Ureter (tissue), 1 donor: ENCODE results near the gene PDCD11. TPM values are rescaled to one million over a fixed set of nuclear protein-coding genes. Genes with fewer than 3 reads are reported as not detected.
"Not testable (repeated sequence)": the region's sequence is repeated elsewhere in the genome, so short reads cannot be mapped to it uniquely, and the experiment has no call there.

Source experiments
- DNase-seq: peaks from one replicate; pipeline ENCODE4 v3.0.0-alpha.2; 2020; ENCODE audit warnings: low spot score
- total RNA-seq: library from RNA; stranded (reverse); gene quantifications from one replicate; pipeline ENCODE4 v1.2.4, GENCODE V29; 2023
- donor health status: DM: yes; HTN: yes; CAD: no.

Gene PDCD11
- 47.2 TPM for total RNA-seq

GRCh38 chr10:103396067-103396788 lies at the start of gene PDCD11, which contains the start of gene ATP5MK:
Gene PDCD11, plus strand, starts transcription at chr10:103396626. Its CDS starts 1,801 bp downstream, at chr10:103398427.
Gene ATP5MK, minus strand, starts transcription at chr10:103396475. Its CDS starts 4,018 bp downstream, at chr10:103392457.
- peak; percentile 97 for DNase-seq

DNA sequence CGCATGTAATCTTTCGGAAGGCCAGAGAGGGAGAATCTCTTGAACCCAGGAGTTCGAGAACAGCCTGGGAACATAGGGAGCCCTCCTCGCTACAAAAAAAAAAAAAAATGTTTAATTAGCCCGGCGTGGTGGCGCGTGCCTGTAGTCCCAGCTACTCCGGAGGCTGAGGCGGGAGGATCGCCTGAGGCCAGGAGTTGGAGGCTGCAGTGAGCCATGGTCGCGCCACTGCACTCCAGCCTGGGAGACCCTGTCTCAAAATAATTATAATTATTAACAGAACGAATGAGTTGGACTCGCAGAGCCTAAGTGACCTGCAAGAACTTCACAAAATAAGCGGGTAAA lies 46.3 kb upstream of the PDCD11 start:
- no peak for DNase-seq

GRCh38 chr10:103350517-103351260 lies 45.7 kb upstream of the PDCD11 start, which contains the start of gene PCGF6:
Gene PCGF6, minus strand, starts transcription at chr10:103351140. Its CDS starts 74 bp downstream, at chr10:103351066.
- DNase-seq, result peak; percentile 75

DNA sequence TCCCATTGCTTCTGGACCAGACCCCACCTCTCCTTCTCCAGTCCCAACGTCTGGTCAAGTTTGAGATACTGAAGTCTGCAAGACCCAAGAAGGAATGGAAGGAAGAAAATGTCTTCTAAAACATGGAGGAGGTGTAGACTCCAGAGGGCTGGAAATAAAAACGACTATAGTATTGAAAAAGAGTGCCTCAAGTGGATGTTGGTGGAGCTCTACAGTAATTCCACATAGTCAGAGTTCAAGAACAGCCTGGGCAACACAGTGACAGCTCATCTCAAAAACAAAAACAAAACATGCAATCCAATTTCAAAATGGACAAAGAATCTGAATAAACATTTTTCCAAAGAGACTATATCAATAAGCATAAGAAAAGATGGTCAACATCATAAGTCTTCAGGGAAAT lies 43.1 kb upstream of the PDCD11 start:
- DNase-seq, result no peak

DNA sequence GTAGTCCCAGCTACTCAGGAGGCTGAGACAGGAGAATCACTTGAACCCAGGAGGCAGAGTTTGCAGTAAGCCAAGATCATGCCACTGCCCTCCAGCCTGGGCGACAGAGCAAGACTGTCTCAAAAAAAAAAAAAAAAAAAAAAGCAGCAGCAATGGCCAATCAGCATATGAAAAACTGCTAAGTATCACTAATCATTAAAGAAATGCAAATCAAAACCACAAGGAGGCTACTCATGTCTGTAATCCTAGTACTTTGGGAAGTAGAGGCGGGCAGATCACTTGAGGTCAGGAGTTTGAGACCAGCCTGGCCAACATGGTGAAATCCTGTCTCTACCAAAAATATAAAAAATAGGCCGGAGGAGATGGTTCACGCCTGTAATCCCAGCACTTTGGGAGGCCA lies 41.9 kb upstream of the PDCD11 start:
- DNase-seq, result not testable (repeated sequence)

GRCh38 chr10:103355906-103356599 lies 40.4 kb upstream of the PDCD11 start:
- no peak for DNase-seq

DNA sequence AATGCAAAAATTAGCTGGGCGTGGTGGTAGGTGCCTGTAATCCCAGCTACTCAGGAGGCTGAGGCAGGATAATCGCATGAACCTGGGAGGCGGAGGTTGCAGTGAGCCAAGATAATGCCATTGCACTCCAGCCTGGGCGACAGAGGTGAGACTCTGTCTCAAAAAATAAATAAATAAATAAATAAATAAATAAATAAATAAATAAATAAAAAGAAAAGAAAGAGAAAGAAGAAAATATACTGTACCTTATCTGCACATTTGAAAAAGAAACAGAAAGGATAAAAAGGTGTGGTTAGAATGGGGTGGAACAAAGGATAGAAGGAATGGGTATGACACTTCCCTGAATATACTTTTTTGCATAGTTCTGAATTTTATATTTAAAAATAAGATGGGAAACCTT lies 36.9 kb upstream of the PDCD11 start:
- DNase-seq, result not testable (repeated sequence)

DNA sequence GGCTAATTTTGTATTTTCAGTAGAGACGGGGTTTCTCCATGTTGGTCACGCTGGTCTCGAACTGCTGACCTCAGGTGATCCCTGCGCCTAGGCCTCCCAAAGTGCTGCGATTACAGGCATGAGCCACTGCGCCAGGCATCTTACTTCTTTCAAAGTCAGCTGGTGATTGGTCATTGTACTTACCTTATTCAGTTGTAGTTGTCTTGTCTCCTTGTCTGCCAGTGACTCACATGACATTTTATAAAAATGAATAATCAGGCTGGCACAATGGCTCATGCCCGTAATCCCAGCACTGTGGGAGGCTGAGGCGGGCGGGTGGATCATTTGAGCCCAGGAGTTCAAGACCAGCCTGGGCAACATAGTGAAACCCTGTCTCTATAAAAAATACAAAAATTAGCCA lies 35.6 kb upstream of the PDCD11 start:
- not testable (repeated sequence) for DNase-seq

DNA sequence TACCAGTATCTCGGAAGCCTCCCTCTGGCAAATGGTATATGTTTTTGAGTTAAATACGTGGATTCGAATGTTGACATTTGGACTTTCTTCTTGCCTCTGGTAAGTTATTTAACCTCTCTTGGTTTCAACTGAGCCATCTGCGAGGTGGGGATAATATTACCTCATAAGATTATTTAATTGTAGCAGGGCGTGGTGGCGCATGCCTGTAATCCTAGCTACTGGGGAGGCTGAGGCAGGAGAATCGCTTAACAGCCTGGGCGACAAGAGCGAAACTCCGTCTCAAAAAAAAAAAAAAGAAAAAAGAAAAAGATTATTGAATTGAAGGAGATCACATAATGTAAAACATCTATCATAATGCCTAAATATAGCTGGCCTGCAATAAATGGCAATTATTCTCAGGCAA lies 29.0 kb upstream of the PDCD11 start:
- no peak for DNase-seq

DNA sequence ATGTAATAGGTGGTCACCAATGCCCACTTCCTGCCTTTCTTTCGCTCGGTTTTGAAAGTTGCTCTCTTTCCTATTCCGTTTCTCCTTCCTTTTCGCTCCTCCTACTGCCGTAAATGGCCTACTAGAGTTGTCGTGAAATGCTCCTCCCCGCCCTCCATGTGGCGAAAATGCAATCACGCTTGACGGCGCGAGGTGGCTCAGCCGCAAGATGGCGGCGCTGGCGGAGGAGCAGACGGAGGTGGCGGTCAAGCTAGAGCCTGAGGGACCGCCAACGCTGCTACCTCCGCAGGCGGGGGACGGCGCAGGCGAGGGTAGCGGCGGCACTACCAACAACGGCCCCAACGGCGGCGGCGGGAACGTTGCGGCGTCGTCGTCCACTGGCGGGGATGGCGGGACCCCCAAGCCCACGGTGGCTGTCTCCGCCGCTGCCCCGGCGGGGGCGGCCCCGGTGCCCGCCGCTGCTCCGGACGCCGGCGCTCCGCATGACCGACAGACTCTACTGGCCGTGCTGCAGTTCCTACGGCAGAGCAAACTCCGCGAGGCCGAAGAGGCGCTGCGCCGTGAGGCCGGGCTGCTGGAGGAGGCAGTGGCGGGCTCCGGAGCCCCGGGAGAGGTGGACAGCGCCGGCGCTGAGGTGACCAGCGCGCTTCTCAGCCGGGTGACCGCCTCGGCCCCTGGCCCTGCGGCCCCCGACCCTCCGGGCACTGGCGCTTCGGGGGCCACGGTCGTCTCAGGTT lies 28.5 kb upstream of the PDCD11 start, which contains the start of gene TAF5:
Gene TAF5, plus strand, starts transcription at position 195 of the 737 bp plus-strand sequence. Its CDS starts 14 bp downstream, at position 209.
- DNase-seq, result peak; percentile 94

DNA sequence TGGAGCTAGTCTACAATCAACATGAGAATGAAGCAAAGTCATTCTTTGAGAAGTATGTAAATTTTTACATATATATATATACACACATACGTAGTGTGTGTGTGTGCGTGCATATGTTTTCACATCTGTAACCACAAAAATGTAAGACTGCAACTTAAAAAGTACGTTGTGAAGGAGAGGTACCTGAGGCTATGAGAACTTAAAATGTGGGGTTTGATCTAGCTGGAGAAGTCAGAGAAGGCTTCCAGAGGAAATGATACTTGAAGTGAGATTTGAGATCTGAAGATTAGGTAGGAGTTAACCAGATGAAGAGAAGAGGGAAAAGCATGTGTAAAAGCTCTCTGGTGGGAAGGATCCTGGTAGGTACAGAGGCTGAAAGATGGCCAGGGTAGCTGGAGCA lies 22.9 kb upstream of the PDCD11 start:
- DNase-seq, result no peak

- no peak for DNase-seq
Observed at GRCh38 chr10:103374263-103374662, 22.2 kb upstream of the PDCD11 start.

DNA sequence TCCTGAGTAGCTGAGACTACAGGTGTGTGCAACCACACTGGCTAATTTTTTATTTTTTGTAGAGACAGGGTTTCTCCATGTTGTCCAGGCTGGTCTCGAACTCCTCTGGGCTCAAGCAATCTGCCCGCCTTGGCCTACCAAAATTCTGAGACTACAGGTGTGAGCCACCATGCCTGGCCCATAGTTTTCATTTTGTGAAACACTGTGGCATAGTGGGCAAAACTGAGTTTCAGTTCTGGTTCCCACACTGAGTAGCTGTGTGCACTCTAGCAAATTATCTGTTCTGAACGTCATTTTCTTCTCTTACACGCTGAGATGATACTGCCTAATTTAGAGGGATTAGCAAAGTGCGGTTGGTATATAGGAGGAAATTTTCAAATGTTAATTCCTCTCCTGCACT lies 13.7 kb upstream of the PDCD11 start:
- DNase-seq, result no peak

DNA sequence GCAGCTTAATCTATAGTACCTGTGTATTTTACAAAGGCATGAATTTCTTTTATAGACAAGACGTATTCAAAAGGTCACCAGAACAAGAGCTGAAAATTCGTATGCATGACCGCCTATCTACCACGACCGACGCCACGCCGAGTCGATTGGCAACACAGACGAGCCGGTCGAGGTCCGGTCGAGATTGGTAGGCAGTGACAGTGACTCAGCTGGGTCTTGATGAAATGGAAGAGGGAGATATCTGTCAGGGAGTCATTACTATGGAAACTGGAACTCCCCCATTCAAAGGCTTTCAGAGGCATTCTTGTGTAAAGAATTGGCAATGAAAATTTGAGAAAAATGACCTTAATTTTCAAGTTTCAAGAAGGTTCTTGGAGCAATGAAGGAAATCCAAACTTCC lies 2.2 kb upstream of the PDCD11 start:
- DNase-seq, result no peak

- DNase-seq, result no peak
Observed at GRCh38 chr10:103395754-103396066, 716 bp upstream of the PDCD11 start.

GRCh38 chr10:103396789-103397087 lies 312 bp downstream of the PDCD11 start:
- no peak for DNase-seq

DNA sequence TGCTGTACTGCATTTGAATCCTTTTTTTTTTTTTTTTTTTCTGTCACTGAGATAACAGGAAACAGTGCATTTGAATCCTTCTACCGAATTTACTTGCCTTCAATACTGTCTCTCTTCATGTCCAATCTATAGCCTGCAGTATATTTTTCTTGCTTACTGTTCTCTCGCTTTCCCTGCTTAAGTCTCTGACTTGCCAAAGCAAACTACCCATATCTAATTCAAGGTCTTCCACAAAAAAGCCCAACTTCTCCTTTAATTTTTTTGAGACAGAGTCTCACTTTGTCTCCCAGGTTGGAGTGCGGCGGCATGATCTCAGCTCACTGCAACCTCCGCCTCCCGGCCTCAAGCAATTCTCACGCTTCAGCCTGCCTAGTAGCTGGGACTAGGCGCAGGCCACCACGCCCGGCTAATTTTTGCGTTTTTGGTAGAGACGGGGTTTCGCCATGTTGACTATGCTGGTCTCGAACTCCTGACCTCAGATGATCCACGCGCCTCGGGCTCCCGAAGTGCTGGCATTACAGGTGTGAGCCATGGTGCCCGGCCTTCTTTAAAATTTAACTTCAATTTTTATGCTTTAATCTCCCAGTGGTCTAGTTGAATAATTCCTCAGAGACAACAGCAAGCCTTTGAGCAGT lies 882 bp downstream of the PDCD11 start:
- DNase-seq, result no peak

GRCh38 chr10:103413564-103413963 lies 17.1 kb downstream of the PDCD11 start:
- DNase-seq, result no peak

DNA sequence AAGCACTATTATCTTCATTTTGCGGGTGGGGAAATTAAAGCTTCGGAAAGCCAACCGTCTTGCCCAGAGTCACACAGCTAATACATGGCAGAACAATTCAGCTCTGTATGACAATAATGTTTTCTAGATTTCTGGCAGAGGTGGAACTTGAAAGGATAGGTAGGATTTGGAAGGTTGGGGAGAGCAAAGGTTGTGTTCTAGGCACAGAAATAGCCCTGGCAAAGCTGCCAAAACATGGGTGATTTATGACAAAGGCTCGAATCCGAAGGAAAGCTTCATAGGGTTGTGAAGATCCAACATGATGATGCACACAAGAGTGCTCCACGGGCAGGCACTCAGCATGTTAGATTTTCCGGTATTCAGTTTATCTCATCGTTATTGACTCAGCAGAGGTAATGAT lies 19.2 kb downstream of the PDCD11 start:
- no peak for DNase-seq

DNA sequence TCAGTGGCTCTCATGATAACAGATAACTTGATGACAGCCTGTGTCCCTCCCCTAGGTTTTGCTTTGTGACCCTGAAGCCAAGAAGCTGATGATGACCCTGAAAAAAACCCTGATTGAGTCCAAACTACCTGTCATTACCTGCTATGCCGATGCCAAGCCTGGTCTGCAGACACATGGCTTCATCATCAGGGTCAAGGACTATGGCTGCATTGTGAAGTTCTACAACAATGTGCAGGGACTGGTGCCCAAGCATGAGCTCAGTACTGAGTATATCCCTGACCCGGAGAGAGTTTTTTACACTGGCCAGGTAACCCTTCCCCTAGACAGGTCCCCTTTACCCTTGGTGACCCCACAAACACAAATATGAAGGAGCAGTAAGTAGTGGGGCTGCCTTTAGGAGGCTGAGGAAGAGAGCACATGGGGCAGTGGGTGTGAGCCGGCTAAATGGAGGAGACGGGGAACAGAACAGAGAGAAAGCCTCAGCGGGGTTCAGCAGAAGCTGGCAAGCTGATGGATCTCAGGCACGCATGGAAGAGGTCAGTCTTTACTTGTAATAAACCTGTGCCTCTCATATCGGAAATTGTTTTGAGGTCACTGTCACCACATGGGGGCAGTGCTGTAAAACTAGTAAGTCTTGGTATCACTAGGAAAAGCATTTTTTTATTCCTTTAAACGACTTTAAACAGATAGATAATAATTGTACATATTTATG lies 20.2 kb downstream of the PDCD11 start:
- DNase-seq, result peak; percentile 62

DNA sequence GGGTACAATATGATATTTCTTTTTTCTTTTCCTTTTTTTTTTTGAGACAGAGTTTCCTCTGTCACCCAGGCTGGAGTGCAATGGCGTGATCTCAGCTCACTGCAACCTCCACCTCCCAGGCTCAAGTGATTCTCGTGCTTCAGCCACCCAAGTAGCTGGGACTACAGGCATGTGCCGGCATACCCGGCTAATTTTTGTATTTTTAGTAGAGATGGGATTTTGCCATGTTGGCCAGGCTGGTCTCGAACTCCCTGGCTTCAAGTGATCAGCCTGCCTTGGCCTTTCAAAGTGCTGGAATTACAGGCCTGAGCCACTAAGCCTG lies 20.7 kb downstream of the PDCD11 start:
- DNase-seq, result not testable (repeated sequence)
